ENCODE data around the gene GAL3ST3. TPM values are rescaled to one million over a fixed set of nuclear protein-coding genes. Genes with fewer than 3 reads are reported as not detected.
"Not testable (repeated sequence)": the region's sequence is repeated elsewhere in the genome, so short reads cannot be mapped to it uniquely, and the experiment has no call there.

GAL3ST3 gene
- total and polyA plus RNA-seq, 10 of the 15 experiments (the other 5 are each of a cell fraction or from before 2014, with no cell fraction given): 0.06 to 0.12 TPM; not detected in 8

GRCh38 chr11:66078949-66079348 is 30.0 kb upstream of the GAL3ST3 start:
- H4K20me1 ChIP-seq (ENCODE audit: control insufficient read depth, insufficient read depth); H3K4me3 ChIP-seq; H3K27me3 ChIP-seq (replicated peaks in 1 of 2; ENCODE audit: control insufficient read depth in 2 of 2, insufficient read depth in 2 of 2, low read length in 1 of 2); DNase-seq (ENCODE audit: low read depth, low spot score); H3K9ac ChIP-seq (ENCODE audit: control insufficient read depth, insufficient read depth, low read length); intact Hi-C loops (cut with micrococcal nuclease; ENCODE audit: unreplicated experiment); in situ Hi-C loops (cut with MboI); BruUV-seq (replicated peaks); H2AFZ ChIP-seq (ENCODE audit: control insufficient read depth, low read depth, low read length); ATAC-seq; FAIRE-seq; H3K36me3 ChIP-seq (ENCODE audit: control insufficient read depth in 2 of 2, insufficient read depth in 2 of 2, low read length in 1 of 2); H3K27ac ChIP-seq (ENCODE audit: control insufficient read depth, insufficient read depth); H3K4me2 ChIP-seq (ENCODE audit: control insufficient read depth, insufficient read depth); H3K9me3 ChIP-seq (replicated peaks; ENCODE audit: control insufficient read depth, insufficient read depth, low read length): not testable (repeated sequence)
- POLR2A ChIA-PET: interaction anchor here (0.8 to 1.8 kb wide), 3 partner anchors 31 to 45 kb away, joined by 3 to 7 read pairs (median 5); no protein-coding TSS in a partner anchor
- WGBS (ENCODE audit: insufficient coverage, insufficient replicate concordance, low lambda C conversion rate, missing lambda C conversion rate): 84% methylated on average over 7 of the region's 7 CpGs
- RAD21 ChIA-PET (ENCODE audit: unreplicated experiment): interaction anchor here (1.4 to 2.6 kb wide), 3 partner anchors 33 to 57 kb away, joined by 3 to 9 read pairs (median 7); no protein-coding TSS in a partner anchor
- CTCF ChIA-PET: interaction anchor here (0.7 to 20.0 kb wide), 8 partner anchors 8 to 421 kb away, joined by 3 to 195 read pairs (median 4); no protein-coding TSS in a partner anchor
- peaks cover 33% of the 10 kb centered on the region for H3K4me1 ChIP-seq (ENCODE audit: control insufficient read depth, insufficient read depth, low read length)
- SMC1A ChIA-PET (ENCODE audit: uncharacterized antibody, unreplicated experiment): interaction anchor here (0.6 to 17.7 kb wide), 6 partner anchors 9 to 57 kb away, joined by 3 to 265 read pairs (median 22); partner anchors contain the start of gene PACS1
- peak; percentile 54; the same call in 1 of the 2 replicates for TF ChIP-seq ZBTB33 (IDR thresholded peaks at IDR 0.05)
- H3K79me2 ChIP-seq (ENCODE audit: control insufficient read depth, insufficient read depth, low read length): peaks cover 84% of the 10 kb centered on the region

- in situ Hi-C loops (cut with MboI) (no loop called here), intact Hi-C loops (cut with micrococcal nuclease; ENCODE audit: unreplicated experiment) (no loop called here)
- Histone ChIP-seq H3K79me2 (ENCODE audit: control insufficient read depth, insufficient read depth, low read length) (peaks cover 84% of the 10 kb centered on the region), H3K36me3 (ENCODE audit: control insufficient read depth in 2 of 2, insufficient read depth in 2 of 2, low read length in 1 of 2) (peaks cover 0 to 8% of the 10 kb centered on the region in 2 experiments; a peak in 1 of 4 replicates), H2AFZ (ENCODE audit: control insufficient read depth, low read depth, low read length) (no peak overlapping the region), H3K9ac (ENCODE audit: control insufficient read depth, insufficient read depth, low read length) (0 out of 2 replicates have a peak overlapping the region, but pooled peaks have one; percentile 5), H3K4me3 (peak overlapping the region; percentile 7; the same call in 1 of the 2 replicates), H3K9me3 (replicated peaks; ENCODE audit: control insufficient read depth, insufficient read depth, low read length) (no peaks in the 10 kb centered on the region), H4K20me1 (ENCODE audit: control insufficient read depth, insufficient read depth) (no peaks in the 10 kb centered on the region; the same call in 1 of the 2 replicates), H3K27ac (ENCODE audit: control insufficient read depth, insufficient read depth) (peak overlapping the region; percentile 49), H3K4me1 (ENCODE audit: control insufficient read depth, insufficient read depth, low read length) (peaks cover 33% of the 10 kb centered on the region), H3K27me3 (replicated peaks in 1 of 2; ENCODE audit: control insufficient read depth in 2 of 2, insufficient read depth in 2 of 2, low read length in 1 of 2) (no peaks in the 10 kb centered on the region), H3K4me2 (ENCODE audit: control insufficient read depth, insufficient read depth) (peak overlapping the region; percentile 52; the same call in 1 of the 2 replicates)
- ATAC-seq (peak; percentile 45), FAIRE-seq (no peak), DNase-seq (ENCODE audit: low read depth, low spot score) (no peak)
- RAD21 ChIA-PET (ENCODE audit: unreplicated experiment): interaction anchor here (0.9 to 2.6 kb wide), 7 partner anchors 10 to 143 kb away, joined by 3 to 9 read pairs (median 3); no protein-coding TSS in a partner anchor
- WGBS (ENCODE audit: insufficient coverage, insufficient replicate concordance, low lambda C conversion rate, missing lambda C conversion rate): 36% methylated on average over 3 of the region's 3 CpGs
- CTCF ChIA-PET: interaction anchor here (1.1 to 20.0 kb wide), 4 partner anchors 10 to 299 kb away, joined by 3 to 195 read pairs (median 18); no protein-coding TSS in a partner anchor
- POLR2A ChIA-PET: interaction anchor here (0.6 to 2.2 kb wide), 7 partner anchors 9 to 145 kb away, joined by 3 to 8 read pairs (median 5); no protein-coding TSS in a partner anchor
- no peak for TF ChIP-seq BCL11A (IDR thresholded peaks at IDR 0.05; ENCODE audit: low read depth, low read length)
- TF ChIP-seq IKZF2 (IDR thresholded peaks at IDR 0.05): peak in 1 of 2 experiments; percentile 21; a peak in 1 of 4 replicates
- no TSS peak for BruUV-seq (replicated peaks)
- SMC1A ChIA-PET (ENCODE audit: uncharacterized antibody, unreplicated experiment): interaction anchor here (0.9 to 17.7 kb wide), 6 partner anchors 8 to 58 kb away, joined by 3 to 265 read pairs (median 22); partner anchors contain the start of gene PACS1
These were observed 29.0 kb upstream of the GAL3ST3 start for GRCh38 chr11:66077927-66078326.
